ENCODE data around the gene SH3D21. TPM values are rescaled to one million over a fixed set of nuclear protein-coding genes. Genes with fewer than 3 reads are reported as not detected.

Gene SH3D21
- total RNA-seq, 4 donors from 2014 or later = 11.3 to 11.8 TPM; not detected in 2

GRCh38 chr1:36305915-36306209, 306 bp upstream of the SH3D21 start:
- no peak for DNase-seq
- Histone ChIP-seq H3K27me3 (no peaks in the 10 kb centered on the region), H3K36me3 (no peaks in the 10 kb centered on the region), H3K27ac (peak overlapping the region; percentile 31 to 78), H3K4me1 (peaks cover 0 to 16% of the 10 kb centered on the region in 2 donors), H3K9me3 (no peaks in the 10 kb centered on the region), H3K4me3 (no peak overlapping the region)
- intact Hi-C loops (cut with DNase I; ENCODE audit: low total_unique reads) = no loop called here
- TF ChIP-seq CTCF (IDR thresholded peaks at IDR 0.05) (no peak), POLR2A (IDR thresholded peaks at IDR 0.05) (no peak)

GRCh38 chr1:36306902-36307456, 811 bp downstream of the SH3D21 start:
- H3K27ac ChIP-seq = peak overlapping the region in 1 of 2 donors; percentile 78
- intact Hi-C loops (cut with DNase I; ENCODE audit: low total_unique reads) = no loop called here

GRCh38 chr1:36307601-36308330, 1.6 kb downstream of the SH3D21 start:
- Histone ChIP-seq H3K4me1 (peaks cover 0 to 16% of the 10 kb centered on the region in 2 donors), H3K27me3 (no peaks in the 10 kb centered on the region), H3K27ac (no peak overlapping the region), H3K9me3 (no peaks in the 10 kb centered on the region), H3K4me3 (peak overlapping the region; percentile 58 to 65), H3K36me3 (no peaks in the 10 kb centered on the region)
- no peak for DNase-seq
- TF ChIP-seq CTCF (IDR thresholded peaks at IDR 0.05) = no peak
- TF ChIP-seq POLR2A (IDR thresholded peaks at IDR 0.05) = no peak
- intact Hi-C loops (cut with DNase I; ENCODE audit: low total_unique reads) = no loop called here

More at GRCh38 chr1:36306902-36307456, 811 bp downstream of the SH3D21 start:
- TF ChIP-seq CTCF (IDR thresholded peaks at IDR 0.05) (no peak), POLR2A (IDR thresholded peaks at IDR 0.05) (peak; percentile 29 to 83)
- Histone ChIP-seq H3K4me1 (peaks cover 0 to 16% of the 10 kb centered on the region in 2 donors), H3K9me3 (no peaks in the 10 kb centered on the region), H3K36me3 (no peaks in the 10 kb centered on the region), H3K27me3 (no peaks in the 10 kb centered on the region), H3K4me3 (peak overlapping the region; percentile 58 to 65)
- peak; percentile 90 to 95 for DNase-seq

- H3K4me3 ChIP-seq = no peak overlapping the region
- TF ChIP-seq CTCF (IDR thresholded peaks at IDR 0.05) = no peak
- TF ChIP-seq POLR2A (IDR thresholded peaks at IDR 0.05) = no peak
- H3K36me3 ChIP-seq = no peaks in the 10 kb centered on the region
- DNase-seq = no peak
- no peaks in the 10 kb centered on the region for H3K27me3 ChIP-seq
- peaks cover 0 to 16% of the 10 kb centered on the region in 2 donors for H3K4me1 ChIP-seq
- intact Hi-C loops (cut with DNase I; ENCODE audit: low total_unique reads) = no loop called here
- H3K27ac ChIP-seq = no peak overlapping the region
- no peaks in the 10 kb centered on the region for H3K9me3 ChIP-seq
These were observed 3.2 kb downstream of the SH3D21 start for GRCh38 chr1:36309397-36309796.

- intact Hi-C loops (cut with DNase I; ENCODE audit: low total_unique reads) = no loop called here
- peaks cover 8 to 12% of the 10 kb centered on the region in 2 donors for H3K4me1 ChIP-seq
- no peaks in the 10 kb centered on the region for H3K27me3 ChIP-seq
- peak overlapping the region; percentile 94 to 97 for H3K27ac ChIP-seq
- DNase-seq = peak in 1 of 2 donors; percentile 43
- H3K9me3 ChIP-seq = no peaks in the 10 kb centered on the region
- H3K4me3 ChIP-seq = peak overlapping the region; percentile 36 to 68
- H3K36me3 ChIP-seq = no peaks in the 10 kb centered on the region
- TF ChIP-seq POLR2A (IDR thresholded peaks at IDR 0.05) (no peak), CTCF (IDR thresholded peaks at IDR 0.05) (no peak)
These were observed 14.2 kb downstream of the SH3D21 start for GRCh38 chr1:36320291-36320761.
